ENCODE results near the gene RAD51B.
"Not testable (repeated sequence)": the region's sequence is repeated elsewhere in the genome, so short reads cannot be mapped to it uniquely, and the experiment has no call there.

Gene RAD51B

DNA sequence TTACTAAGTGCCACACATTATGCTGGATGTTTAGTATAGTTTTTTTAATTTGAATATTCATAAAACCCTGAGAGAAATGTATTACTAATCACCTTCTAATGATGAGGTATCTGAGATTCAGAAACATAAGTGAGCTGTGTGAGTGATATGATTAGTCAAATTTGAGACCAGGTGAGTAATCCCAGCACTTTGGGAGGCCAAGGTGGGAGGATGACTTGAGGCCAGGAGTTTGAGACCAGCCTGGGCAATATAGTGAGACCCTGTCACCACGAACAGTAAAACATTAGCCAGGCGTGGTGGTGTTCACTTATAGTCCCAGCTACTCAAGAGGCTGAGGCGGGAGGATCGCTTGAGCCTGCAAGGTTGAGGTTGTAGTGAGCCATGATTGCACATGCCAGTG is 438.4 kb downstream of the RAD51B start:
- no peak for FAIRE-seq

- not testable (repeated sequence) for FAIRE-seq
These were observed 439.4 kb downstream of the RAD51B start for GRCh38 chr14:68258995-68259394.

DNA sequence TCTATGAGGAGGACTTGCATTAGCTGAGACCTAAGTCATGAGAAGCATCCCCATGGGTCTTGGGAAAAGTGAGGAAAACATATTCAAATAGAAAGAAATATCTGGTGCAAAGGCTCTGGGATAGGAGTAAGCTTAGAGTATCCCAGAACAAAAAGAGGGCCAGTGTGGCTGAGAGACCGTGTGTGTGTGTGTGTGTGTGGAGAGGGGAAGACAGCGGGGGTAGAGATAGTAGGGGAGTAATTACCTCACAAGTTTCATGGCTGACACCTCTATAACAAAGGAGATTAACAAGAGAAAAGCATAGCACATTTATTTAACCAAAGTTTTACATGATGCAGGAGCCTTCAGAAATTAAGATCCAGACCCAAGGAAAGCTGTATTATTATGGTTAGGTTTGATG is 440.5 kb downstream of the RAD51B start:
- FAIRE-seq, result no peak

GRCh38 chr14:68261092-68261842 is 441.7 kb downstream of the RAD51B start:
- FAIRE-seq, result no peak

- FAIRE-seq, result no peak
These were observed 443.0 kb downstream of the RAD51B start for GRCh38 chr14:68262567-68262966.

DNA sequence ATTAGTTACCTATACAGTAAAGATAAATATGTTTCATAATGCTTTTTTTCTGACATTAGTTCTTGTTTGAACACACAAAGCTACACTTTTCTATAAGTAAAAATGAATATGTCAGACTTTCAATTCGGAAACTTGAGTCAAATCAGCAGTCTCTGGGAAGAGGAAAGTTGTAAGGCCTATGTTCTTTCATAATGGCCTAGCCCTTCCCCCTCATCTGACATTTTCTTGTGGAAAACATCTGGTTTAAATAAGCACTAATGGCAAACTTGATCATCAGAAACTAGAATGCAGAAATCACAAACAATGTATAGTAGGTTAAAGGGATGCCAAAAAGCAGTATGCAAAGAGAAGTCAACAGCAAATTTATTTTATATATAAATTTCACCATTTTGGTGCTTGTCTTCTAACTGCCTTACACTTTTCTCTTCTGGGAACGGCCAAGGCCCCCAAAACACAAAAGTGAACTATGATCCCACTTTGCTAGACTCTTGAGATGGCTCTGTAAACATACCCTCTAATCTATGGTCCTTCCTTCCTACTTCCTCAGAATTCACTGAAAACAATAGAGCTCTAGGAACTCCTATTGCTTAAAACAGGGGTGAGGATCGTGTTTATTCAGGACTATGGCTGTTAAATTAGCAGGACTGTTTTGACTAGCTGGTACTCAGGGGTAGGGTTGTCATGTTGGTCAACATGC is 444.1 kb downstream of the RAD51B start:
- no peak for FAIRE-seq

- no peak for FAIRE-seq
These were observed 444.6 kb downstream of the RAD51B start for GRCh38 chr14:68264260-68264569.

DNA sequence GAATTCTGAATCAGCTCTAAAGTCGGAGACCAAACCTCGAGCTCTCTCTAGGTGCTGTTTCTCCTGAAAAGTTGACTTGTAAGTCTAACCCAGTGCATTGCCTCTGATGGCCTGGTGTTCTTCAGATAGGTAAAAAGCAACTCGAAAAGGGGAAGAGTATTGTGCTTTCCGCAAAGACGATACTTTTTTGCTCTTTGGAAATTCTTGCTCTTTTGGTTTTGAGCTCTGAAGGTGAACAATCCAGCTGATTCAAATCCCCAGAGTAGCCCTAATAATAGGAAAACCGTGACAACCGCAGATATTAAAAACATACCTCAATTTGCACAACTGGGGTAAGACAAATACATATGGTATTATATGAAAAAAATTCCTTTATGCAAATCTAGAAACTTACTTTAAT is 447.4 kb downstream of the RAD51B start:
- no peak for FAIRE-seq

GRCh38 chr14:68268197-68268596 is 448.6 kb downstream of the RAD51B start:
- no peak for FAIRE-seq

- FAIRE-seq, result no peak
These were observed 449.1 kb downstream of the RAD51B start for GRCh38 chr14:68268719-68269118.

- no peak for FAIRE-seq
These were observed 449.8 kb downstream of the RAD51B start for GRCh38 chr14:68269136-68269927.

DNA sequence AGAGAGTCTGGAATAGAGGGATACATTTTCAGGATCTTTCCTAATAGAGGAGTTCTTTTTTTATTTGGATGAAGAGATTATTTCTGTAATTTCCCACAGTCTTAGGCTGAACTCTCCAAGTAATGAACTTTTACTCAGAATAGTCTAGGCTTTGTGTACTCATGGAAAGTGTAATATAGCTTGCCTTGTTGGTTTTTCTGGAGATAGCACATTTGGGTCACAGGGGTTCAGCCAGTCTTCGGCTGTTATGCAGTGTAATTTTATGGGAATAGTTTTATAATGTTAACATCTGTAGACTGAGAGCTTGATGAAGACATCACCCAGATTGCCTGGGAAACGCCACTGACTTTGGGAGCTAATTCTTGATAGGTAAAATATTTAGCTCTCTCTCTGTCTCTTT is 450.8 kb downstream of the RAD51B start:
- no peak for FAIRE-seq

GRCh38 chr14:68271913-68272391 is 452.4 kb downstream of the RAD51B start:
- FAIRE-seq, result no peak

GRCh38 chr14:68273413-68273812 is 453.8 kb downstream of the RAD51B start:
- FAIRE-seq, result no peak

GRCh38 chr14:68274725-68275124 is 455.1 kb downstream of the RAD51B start:
- no peak for FAIRE-seq

GRCh38 chr14:68278576-68279436 is 459.2 kb downstream of the RAD51B start:
- no peak for FAIRE-seq

DNA sequence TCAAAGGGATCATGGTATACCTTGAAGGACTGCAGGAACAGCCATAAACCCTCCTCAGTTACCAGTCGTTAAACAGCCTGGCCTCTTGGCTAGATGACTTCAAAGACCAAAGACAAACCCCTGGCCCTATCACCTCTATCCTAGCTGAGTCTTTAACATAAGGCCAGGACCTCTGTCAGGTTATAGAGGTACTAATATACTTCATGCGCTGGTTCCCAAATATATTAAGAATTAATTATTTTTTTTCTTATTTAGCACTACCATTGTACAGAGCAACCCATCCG is 459.8 kb downstream of the RAD51B start:
- FAIRE-seq, result no peak

DNA sequence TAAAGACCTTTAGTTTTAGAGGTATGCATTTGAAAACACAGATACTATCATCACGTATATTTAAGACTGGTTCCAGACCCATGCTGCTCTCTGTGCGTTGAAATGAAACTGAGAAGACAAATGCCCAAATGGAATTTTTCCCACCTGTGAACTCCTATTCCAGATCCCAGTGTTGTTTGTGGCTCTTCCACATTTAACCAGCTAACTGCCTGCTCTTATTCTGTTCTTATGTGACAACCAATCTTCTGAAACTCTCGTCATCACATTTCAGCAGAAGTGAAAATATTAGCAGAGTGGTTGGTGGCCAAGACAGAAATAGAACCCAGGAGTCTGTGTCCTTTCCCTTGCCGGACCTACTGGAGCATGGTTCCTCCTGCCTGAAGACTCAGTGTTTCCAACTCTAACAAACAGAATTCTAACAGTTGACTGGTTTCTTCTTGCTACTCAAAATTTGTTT is 460.2 kb downstream of the RAD51B start:
- FAIRE-seq, result no peak

- no peak for FAIRE-seq
These were observed 461.9 kb downstream of the RAD51B start for GRCh38 chr14:68281497-68281896.

GRCh38 chr14:68282479-68283377 is 463.1 kb downstream of the RAD51B start:
- no peak for FAIRE-seq

DNA sequence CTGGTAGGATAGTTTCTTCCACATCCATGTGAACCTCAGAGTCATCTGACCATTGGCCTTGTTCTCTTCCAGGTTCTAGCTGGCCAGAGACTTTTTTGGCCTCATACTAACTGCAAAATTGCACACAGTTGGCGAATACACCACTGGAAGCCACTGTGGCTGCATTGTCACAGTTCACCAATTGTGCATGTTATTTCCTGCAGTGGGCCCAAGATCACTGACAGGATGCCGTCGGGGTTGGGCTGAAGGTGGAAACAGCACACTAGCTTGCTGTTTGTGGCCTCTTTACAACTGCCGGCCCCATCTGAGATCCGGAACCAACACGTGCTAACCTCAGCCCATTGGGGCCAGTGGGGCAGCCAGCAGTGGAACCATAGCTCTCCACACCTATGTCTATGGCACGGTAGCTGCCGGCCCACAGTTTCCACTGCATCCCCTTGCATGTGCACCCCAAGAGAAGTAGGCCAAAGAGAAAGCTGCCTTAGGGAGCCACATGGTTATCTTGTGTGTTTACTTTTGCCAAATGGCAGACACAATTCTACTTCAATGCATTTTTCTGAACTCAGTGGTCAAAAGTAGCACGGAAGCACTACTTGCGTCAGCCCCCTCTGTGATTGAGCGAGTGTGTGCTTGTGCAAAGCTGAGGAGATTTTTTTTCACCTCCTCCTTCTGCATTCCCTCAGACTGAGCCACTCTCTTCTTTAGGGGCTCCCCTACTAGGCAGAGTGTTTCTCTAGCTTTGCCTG is 464.0 kb downstream of the RAD51B start:
- no peak for FAIRE-seq

All from TTC549 (cell line).